Measurements from ENCODE around the gene VDAC1.

VDAC1 gene

GRCh38 chr5:133962131-133962530 is 42.6 kb downstream of the VDAC1 start:
- H3K9me3 ChIP-seq (ENCODE audit: control insufficient read depth, low read length), result no peaks in the 10 kb centered on the region
- no peak overlapping the region for H2BK12ac ChIP-seq (ENCODE audit: low read length in 2 of 2)
- peaks cover 19 to 30% of the 10 kb centered on the region in 2 experiments for H3K36me3 ChIP-seq (ENCODE audit: control insufficient read depth in 1 of 2, insufficient read depth in 2 of 2, low read depth in 1 of 2, low read length in 2 of 2)
- H3K27me3 ChIP-seq (ENCODE audit: control insufficient read depth in 1 of 2, insufficient read depth in 1 of 2, low read length in 2 of 2), result no peaks in the 10 kb centered on the region
- no peak overlapping the region for H4K8ac ChIP-seq (ENCODE audit: low read length)
- no peak overlapping the region for H4K91ac ChIP-seq (ENCODE audit: low read length)
- WGBS, result 97% methylated on average over 2 of the region's 2 CpGs
- H2BK5ac ChIP-seq (ENCODE audit: low read depth, low read length, poor library complexity, severe bottlenecking), result no peak overlapping the region
- no peak overlapping the region for H2BK120ac ChIP-seq (ENCODE audit: low read depth, low read length)
- H3K4me1 ChIP-seq (ENCODE audit: control insufficient read depth, insufficient read depth, low read depth, low read length), result peaks cover 6% of the 10 kb centered on the region
- peak overlapping the region; percentile 83 for H3K27ac ChIP-seq (ENCODE audit: low read length, poor library complexity, severe bottlenecking)
- H3K23ac ChIP-seq (ENCODE audit: low read length in 2 of 2), result no peak overlapping the region
- H2AK5ac ChIP-seq (ENCODE audit: low read length, severe bottlenecking), result peak overlapping the region; percentile 77
- H3K4me3 ChIP-seq (ENCODE audit: insufficient read depth in 1 of 2, low read depth in 1 of 2, low read length in 2 of 2), result no peak overlapping the region
- H2AFZ ChIP-seq (ENCODE audit: low read depth, low read length), result no peak overlapping the region
- H3K79me1 ChIP-seq (replicated peaks; ENCODE audit: low read length, poor library complexity, severe bottlenecking), result peaks cover 14% of the 10 kb centered on the region
- H3K9ac ChIP-seq (ENCODE audit: low read length), result no peak overlapping the region
- H2BK15ac ChIP-seq (ENCODE audit: low read depth, poor library complexity, severe bottlenecking), result no peak overlapping the region
- H3K14ac ChIP-seq (ENCODE audit: low read length in 2 of 2), result no peak overlapping the region
- peak overlapping the region in 1 of 2 experiments; percentile 12 for H3K18ac ChIP-seq (ENCODE audit: low read depth in 1 of 2, low read length in 2 of 2)
- no peak overlapping the region for H3K4ac ChIP-seq (ENCODE audit: low read depth in 1 of 2, low read length in 2 of 2)
- no peak for DNase-seq
- peak overlapping the region; percentile 39 for H3K4me2 ChIP-seq (ENCODE audit: low read length, poor library complexity, severe bottlenecking)

GRCh38 chr5:133959643-133960042 is 45.1 kb downstream of the VDAC1 start:
- Histone ChIP-seq H3K4me3 (ENCODE audit: insufficient read depth in 1 of 2, low read depth in 1 of 2, low read length in 2 of 2) (no peak overlapping the region), H3K79me1 (replicated peaks; ENCODE audit: low read length, poor library complexity, severe bottlenecking) (peaks cover 20% of the 10 kb centered on the region), H2BK15ac (ENCODE audit: low read depth, poor library complexity, severe bottlenecking) (no peak overlapping the region), H3K9me3 (ENCODE audit: control insufficient read depth, low read length) (no peaks in the 10 kb centered on the region), H3K27ac (ENCODE audit: low read length, poor library complexity, severe bottlenecking) (no peak overlapping the region), H3K4me1 (ENCODE audit: control insufficient read depth, insufficient read depth, low read depth, low read length) (peaks cover 4% of the 10 kb centered on the region), H3K14ac (ENCODE audit: low read length in 2 of 2) (no peak overlapping the region), H3K4ac (ENCODE audit: low read depth in 1 of 2, low read length in 2 of 2) (no peak overlapping the region), H2BK12ac (ENCODE audit: low read length in 2 of 2) (no peak overlapping the region), H2BK5ac (ENCODE audit: low read depth, low read length, poor library complexity, severe bottlenecking) (no peak overlapping the region), H3K9ac (ENCODE audit: low read length) (no peak overlapping the region), H4K8ac (ENCODE audit: low read length) (no peak overlapping the region), H2AFZ (ENCODE audit: low read depth, low read length) (no peak overlapping the region), H3K18ac (ENCODE audit: low read depth in 1 of 2, low read length in 2 of 2) (no peak overlapping the region), H3K4me2 (ENCODE audit: low read length, poor library complexity, severe bottlenecking) (no peak overlapping the region), H3K23ac (ENCODE audit: low read length in 2 of 2) (no peak overlapping the region), H3K36me3 (ENCODE audit: control insufficient read depth in 1 of 2, insufficient read depth in 2 of 2, low read depth in 1 of 2, low read length in 2 of 2) (peaks cover 23 to 54% of the 10 kb centered on the region in 2 experiments), H3K27me3 (ENCODE audit: control insufficient read depth in 1 of 2, insufficient read depth in 1 of 2, low read length in 2 of 2) (no peaks in the 10 kb centered on the region), H2BK120ac (ENCODE audit: low read depth, low read length) (no peak overlapping the region), H4K91ac (ENCODE audit: low read length) (no peak overlapping the region), H2AK5ac (ENCODE audit: low read length, severe bottlenecking) (no peak overlapping the region)
- no peak for DNase-seq
- WGBS, result 97% methylated on average over 11 of the region's 11 CpGs

- Histone ChIP-seq H3K18ac (ENCODE audit: low read depth in 1 of 2, low read length in 2 of 2) (no peak overlapping the region), H2BK5ac (ENCODE audit: low read depth, low read length, poor library complexity, severe bottlenecking) (no peak overlapping the region), H2BK120ac (ENCODE audit: low read depth, low read length) (no peak overlapping the region), H3K14ac (ENCODE audit: low read length in 2 of 2) (no peak overlapping the region), H3K79me1 (replicated peaks; ENCODE audit: low read length, poor library complexity, severe bottlenecking) (peaks cover 20% of the 10 kb centered on the region), H3K4ac (ENCODE audit: low read depth in 1 of 2, low read length in 2 of 2) (no peak overlapping the region), H3K36me3 (ENCODE audit: control insufficient read depth in 1 of 2, insufficient read depth in 2 of 2, low read depth in 1 of 2, low read length in 2 of 2) (peaks cover 29 to 51% of the 10 kb centered on the region in 2 experiments), H2BK15ac (ENCODE audit: low read depth, poor library complexity, severe bottlenecking) (no peak overlapping the region), H2AK5ac (ENCODE audit: low read length, severe bottlenecking) (no peak overlapping the region), H3K9me3 (ENCODE audit: control insufficient read depth, low read length) (no peaks in the 10 kb centered on the region), H3K4me3 (ENCODE audit: insufficient read depth in 1 of 2, low read depth in 1 of 2, low read length in 2 of 2) (no peak overlapping the region), H3K4me2 (ENCODE audit: low read length, poor library complexity, severe bottlenecking) (no peak overlapping the region), H4K8ac (ENCODE audit: low read length) (no peak overlapping the region), H3K27ac (ENCODE audit: low read length, poor library complexity, severe bottlenecking) (no peak overlapping the region), H3K4me1 (ENCODE audit: control insufficient read depth, insufficient read depth, low read depth, low read length) (peaks cover 6% of the 10 kb centered on the region), H3K27me3 (ENCODE audit: control insufficient read depth in 1 of 2, insufficient read depth in 1 of 2, low read length in 2 of 2) (no peaks in the 10 kb centered on the region), H2AFZ (ENCODE audit: low read depth, low read length) (no peak overlapping the region), H4K91ac (ENCODE audit: low read length) (no peak overlapping the region), H2BK12ac (ENCODE audit: low read length in 2 of 2) (no peak overlapping the region), H3K9ac (ENCODE audit: low read length) (no peak overlapping the region), H3K23ac (ENCODE audit: low read length in 2 of 2) (no peak overlapping the region)
- 91% methylated on average over 1 of the region's 1 CpG for WGBS
- DNase-seq, result no peak
These were observed 47.2 kb downstream of the VDAC1 start for GRCh38 chr5:133957591-133957990.

GRCh38 chr5:133957080-133957479 is 47.7 kb downstream of the VDAC1 start:
- Histone ChIP-seq H3K27me3 (ENCODE audit: control insufficient read depth in 1 of 2, insufficient read depth in 1 of 2, low read length in 2 of 2) (no peaks in the 10 kb centered on the region), H3K23ac (ENCODE audit: low read length in 2 of 2) (no peak overlapping the region), H3K4me2 (ENCODE audit: low read length, poor library complexity, severe bottlenecking) (no peak overlapping the region), H3K4me1 (ENCODE audit: control insufficient read depth, insufficient read depth, low read depth, low read length) (peaks cover 6% of the 10 kb centered on the region), H2BK12ac (ENCODE audit: low read length in 2 of 2) (no peak overlapping the region), H3K9ac (ENCODE audit: low read length) (no peak overlapping the region), H3K9me3 (ENCODE audit: control insufficient read depth, low read length) (no peaks in the 10 kb centered on the region), H4K91ac (ENCODE audit: low read length) (no peak overlapping the region), H3K79me1 (replicated peaks; ENCODE audit: low read length, poor library complexity, severe bottlenecking) (peaks cover 20% of the 10 kb centered on the region), H2BK15ac (ENCODE audit: low read depth, poor library complexity, severe bottlenecking) (no peak overlapping the region), H3K18ac (ENCODE audit: low read depth in 1 of 2, low read length in 2 of 2) (no peak overlapping the region), H3K14ac (ENCODE audit: low read length in 2 of 2) (no peak overlapping the region), H4K8ac (ENCODE audit: low read length) (no peak overlapping the region), H3K36me3 (ENCODE audit: control insufficient read depth in 1 of 2, insufficient read depth in 2 of 2, low read depth in 1 of 2, low read length in 2 of 2) (peaks cover 29 to 51% of the 10 kb centered on the region in 2 experiments), H3K27ac (ENCODE audit: low read length, poor library complexity, severe bottlenecking) (no peak overlapping the region), H3K4ac (ENCODE audit: low read depth in 1 of 2, low read length in 2 of 2) (no peak overlapping the region), H2BK120ac (ENCODE audit: low read depth, low read length) (no peak overlapping the region), H2BK5ac (ENCODE audit: low read depth, low read length, poor library complexity, severe bottlenecking) (no peak overlapping the region), H2AK5ac (ENCODE audit: low read length, severe bottlenecking) (no peak overlapping the region), H3K4me3 (ENCODE audit: insufficient read depth in 1 of 2, low read depth in 1 of 2, low read length in 2 of 2) (no peak overlapping the region), H2AFZ (ENCODE audit: low read depth, low read length) (no peak overlapping the region)
- DNase-seq, result no peak
- WGBS, result 95% methylated on average over 4 of the region's 4 CpGs

Measured in mesenchymal stem cell (in vitro differentiated cells and primary cell).